ENCODE data around the gene NADK. TPM values are rescaled to one million over a fixed set of nuclear protein-coding genes. Genes with fewer than 3 reads are reported as not detected.
A peak's percentile ranks its signal among the peaks of the same experiment; 100 is the strongest.

Gene NADK
- total and polyA plus RNA-seq, 10 of the 15 experiments (the other 5 are each of a cell fraction or from before 2014, with no cell fraction given), result 1.1 to 93.2 (median 46.9) TPM

DNA sequence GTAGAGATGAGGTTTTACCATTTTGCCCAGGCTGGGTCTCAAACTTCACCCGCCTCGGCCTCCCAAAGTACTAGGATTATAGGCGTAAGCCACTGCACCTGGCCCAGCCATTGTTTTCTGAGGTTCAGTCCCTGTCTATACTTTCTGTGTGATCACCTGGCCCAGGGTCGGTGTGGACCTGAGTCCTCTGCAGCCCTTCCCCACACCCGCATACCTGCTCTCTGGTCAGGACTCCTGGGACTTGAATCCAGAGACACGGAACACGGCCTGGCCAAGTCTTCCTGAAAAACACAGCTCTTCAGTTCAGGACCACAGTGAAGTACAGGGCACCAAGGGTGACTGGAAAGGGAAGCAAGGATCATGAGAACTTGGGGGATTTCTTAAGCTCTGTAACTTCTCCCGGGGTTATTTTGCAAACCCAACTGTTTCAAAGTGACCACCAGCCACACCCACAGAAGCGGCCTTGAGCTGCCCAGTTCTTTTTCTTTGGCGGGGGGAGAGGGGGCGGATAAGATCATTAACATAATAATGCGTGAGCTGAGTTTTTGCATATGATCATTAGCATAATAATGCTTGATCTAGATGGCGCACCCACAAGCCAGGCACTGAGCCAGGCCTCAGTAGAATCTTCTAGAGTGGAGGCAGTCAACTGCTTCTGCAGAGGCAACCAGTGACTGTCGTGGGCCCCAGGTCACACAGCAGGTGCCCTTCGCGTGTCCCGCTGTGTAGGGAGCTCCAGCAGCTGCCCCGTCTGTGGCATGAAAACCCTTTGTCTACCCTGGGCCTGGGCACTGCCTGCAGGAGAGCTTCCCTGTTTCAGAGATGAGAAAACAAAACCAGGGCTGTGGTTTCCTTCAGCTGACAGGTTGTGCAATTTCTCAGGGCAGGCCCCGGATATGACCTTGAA lies 1.7 kb upstream of the NADK start (continued):
- TF ChIP-seq ZBTB4 (CRISPR knock-in tag; IDR thresholded peaks at IDR 0.05) (no peak), RAD51 (IDR thresholded peaks at IDR 0.05) (no peak), ZBTB40 (IDR thresholded peaks at IDR 0.05; ENCODE audit: borderline replicate concordance) (0 out of 2 replicates have a peak, but pooled peaks have one; percentile 7), JUND (IDR thresholded peaks at IDR 0.05; ENCODE audit: low read depth, low read length) (no peak), NR2C1 (IDR thresholded peaks at IDR 0.05) (no peak), ZNF274 (IDR thresholded peaks at IDR 0.05; ENCODE audit: insufficient read depth, insufficient read length) (no peak), CHD2 (IDR thresholded peaks at IDR 0.05; ENCODE audit: borderline replicate concordance, low read depth, low read length) (0 out of 2 replicates have a peak, but pooled peaks have one; percentile 15), USF1 (IDR thresholded peaks at IDR 0.05; ENCODE audit: borderline replicate concordance, extremely low read length, insufficient read depth, low read depth, low read length) (no peak), JUNB (IDR thresholded peaks at IDR 0.05) (no peak), STAT3 (IDR thresholded peaks at IDR 0.05; ENCODE audit: low read depth, low read length) (0 out of 2 replicates have a peak, but pooled peaks have one; percentile 20), POLR2AphosphoS2 (IDR thresholded peaks at IDR 0.05; ENCODE audit: low read depth, low read length) (peak; percentile 81; the same call in 1 of the 2 replicates), SMARCA5 (IDR thresholded peaks at IDR 0.05) (peak; percentile 35; the same call in 1 of the 2 replicates), ESRRA (IDR thresholded peaks at IDR 0.05; ENCODE audit: low read length) (peak; percentile 85; the same call in 1 of the 2 replicates), ZBED1 (IDR thresholded peaks at IDR 0.05; ENCODE audit: borderline replicate concordance) (no peak), SUZ12 (IDR thresholded peaks at IDR 0.05; ENCODE audit: unreplicated experiment) (no peak), NBN (IDR thresholded peaks at IDR 0.05) (peak; percentile 88), STAT1 (conservative IDR thresholded peaks at IDR 0.05) (no peak; the same call in 1 of the 2 replicates)
- TF ChIP-seq, protein P1, sequence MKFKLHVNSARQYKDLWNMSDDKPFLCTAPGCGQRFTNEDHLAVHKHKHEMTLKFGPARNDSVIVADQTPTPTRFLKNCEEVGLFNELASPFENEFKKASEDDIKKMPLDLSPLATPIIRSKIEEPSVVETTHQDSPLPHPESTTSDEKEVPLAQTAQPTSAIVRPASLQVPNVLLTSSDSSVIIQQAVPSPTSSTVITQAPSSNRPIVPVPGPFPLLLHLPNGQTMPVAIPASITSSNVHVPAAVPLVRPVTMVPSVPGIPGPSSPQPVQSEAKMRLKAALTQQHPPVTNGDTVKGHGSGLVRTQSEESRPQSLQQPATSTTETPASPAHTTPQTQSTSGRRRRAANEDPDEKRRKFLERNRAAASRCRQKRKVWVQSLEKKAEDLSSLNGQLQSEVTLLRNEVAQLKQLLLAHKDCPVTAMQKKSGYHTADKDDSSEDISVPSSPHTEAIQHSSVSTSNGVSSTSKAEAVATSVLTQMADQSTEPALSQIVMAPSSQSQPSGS (IDR thresholded peaks at IDR 0.05; ENCODE audit: low read length), result no peak
- TF ChIP-seq, protein P2, sequence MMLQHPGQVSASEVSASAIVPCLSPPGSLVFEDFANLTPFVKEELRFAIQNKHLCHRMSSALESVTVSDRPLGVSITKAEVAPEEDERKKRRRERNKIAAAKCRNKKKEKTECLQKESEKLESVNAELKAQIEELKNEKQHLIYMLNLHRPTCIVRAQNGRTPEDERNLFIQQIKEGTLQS (IDR thresholded peaks at IDR 0.05; ENCODE audit: borderline replicate concordance, extremely low read depth, low read depth, low read length), result no peak
